Epithelial cell of esophagus (primary cell): ENCODE data around the gene SLC5A9.

ENCODE experiments used
- DNase-seq: peaks from one replicate; pipeline ENCODE4 v3.0.0; 2010; ENCODE audit warnings: low read depth
- H3K4me3 ChIP-seq: 2 replicates; pipeline ENCODE4 v1.5.1; 2011; ENCODE audit warnings: mild to moderate bottlenecking, low read length, control low read depth
- CTCF ChIP-seq: IDR thresholded peaks from 2 replicates; pipeline ENCODE4 v1.5.1; 2011; ENCODE audit warnings: low read depth, mild to moderate bottlenecking, low read length, control low read depth, inconsistent platforms; ENCODE audit not compliant: insufficient read depth; ENCODE audit errors: missing control alignments

SLC5A9 gene

DNA sequence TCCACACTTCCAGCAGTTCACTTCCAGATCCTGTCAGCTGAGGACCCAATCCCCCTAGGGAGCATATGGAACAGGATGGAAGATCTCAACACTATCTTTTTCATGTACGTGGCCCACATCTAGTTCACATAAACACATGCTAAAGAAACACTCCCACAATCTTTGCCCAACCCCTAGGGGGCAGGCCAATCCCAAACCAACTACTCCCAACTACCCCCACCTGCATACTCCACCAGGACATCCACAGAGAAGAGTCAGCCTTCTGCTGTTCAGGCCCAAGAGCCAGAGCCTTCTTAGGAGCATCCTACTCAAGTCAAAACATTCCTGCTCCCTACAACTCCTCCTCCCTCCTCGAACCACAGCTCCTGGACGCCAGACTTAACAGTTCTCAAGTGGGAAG, 5.6 kb upstream of the SLC5A9 start:
- TF ChIP-seq CTCF = no peak
- no peak overlapping the region for H3K4me3 ChIP-seq
- DNase-seq = no peak

- no peak for TF ChIP-seq CTCF
- peak; percentile 11 for DNase-seq
- H3K4me3 ChIP-seq = no peak overlapping the region
Observed at GRCh38 chr1:48217856-48218255, 4.7 kb upstream of the SLC5A9 start.

GRCh38 chr1:48219803-48220202, 2.7 kb upstream of the SLC5A9 start:
- no peak overlapping the region for H3K4me3 ChIP-seq
- no peak for DNase-seq
- no peak for TF ChIP-seq CTCF

GRCh38 chr1:48221122-48221521, 1.4 kb upstream of the SLC5A9 start:
- H3K4me3 ChIP-seq = no peak overlapping the region
- DNase-seq = no peak
- no peak for TF ChIP-seq CTCF

DNA sequence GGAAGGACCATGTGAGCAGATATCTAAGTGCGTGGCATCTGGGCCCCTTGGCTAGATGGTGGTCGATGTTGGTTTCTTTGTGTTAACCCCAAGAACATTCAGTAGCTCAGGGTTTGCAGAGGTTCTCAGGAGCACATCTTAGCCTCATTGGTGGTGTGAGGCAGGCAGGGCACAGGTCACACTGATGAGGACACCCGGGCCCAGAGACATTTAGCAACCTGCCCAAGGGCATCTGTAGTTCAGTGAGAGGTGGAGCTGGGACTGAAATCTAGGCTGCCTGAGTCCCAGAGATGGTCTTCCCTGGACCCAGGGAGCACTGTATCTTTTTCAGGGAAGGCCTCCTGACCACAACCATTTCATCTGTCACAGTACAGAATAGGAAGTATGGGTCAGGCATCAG, 859 bp upstream of the SLC5A9 start:
- H3K4me3 ChIP-seq = no peak overlapping the region
- DNase-seq = no peak
- no peak for TF ChIP-seq CTCF

DNA sequence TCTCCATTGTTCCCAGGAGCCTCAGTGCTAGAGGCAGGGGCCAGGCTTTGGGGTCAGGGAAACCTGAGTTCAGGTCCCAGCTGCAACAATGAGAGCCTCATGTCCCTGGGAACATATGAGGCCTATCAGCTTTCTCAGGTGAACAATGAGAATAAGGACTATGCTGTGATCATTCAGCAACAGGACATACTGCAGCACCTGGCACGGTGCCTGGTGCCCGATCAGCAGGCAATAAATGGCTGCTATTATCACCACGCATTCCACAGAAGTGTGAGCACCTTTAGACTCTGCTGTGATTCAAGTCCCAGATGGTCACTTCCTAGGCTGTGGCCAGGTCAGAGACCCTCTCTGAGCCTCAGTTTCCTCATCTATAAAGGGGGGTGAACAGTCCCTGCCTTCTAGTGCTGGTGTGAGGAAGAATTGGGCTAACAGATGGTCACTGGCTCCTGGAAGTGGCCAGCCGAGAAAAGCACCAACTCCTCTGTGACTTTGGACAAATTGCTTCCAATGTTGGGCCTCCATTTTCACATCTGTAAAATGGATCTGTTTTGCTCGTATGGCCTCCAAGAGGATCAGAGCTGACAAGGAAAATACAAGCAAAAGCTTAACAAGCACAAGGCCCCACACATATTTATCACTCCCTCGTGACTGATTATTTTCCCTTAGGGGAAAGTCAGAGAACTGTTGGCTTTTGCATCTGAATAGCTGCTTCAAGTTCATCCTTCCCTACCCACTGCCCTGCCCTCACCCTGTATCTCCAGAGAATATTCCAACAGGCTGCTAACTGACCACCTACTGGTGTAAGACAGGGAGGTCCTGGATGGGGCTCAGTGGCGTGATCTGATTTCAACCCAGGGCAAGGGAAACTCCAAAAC, 1.1 kb downstream of the SLC5A9 start:
- DNase-seq = no peak
- no peak for TF ChIP-seq CTCF
- H3K4me3 ChIP-seq = no peak overlapping the region

- TF ChIP-seq CTCF = no peak
- no peak for DNase-seq
Observed at GRCh38 chr1:48224791-48225190, 2.3 kb downstream of the SLC5A9 start.

More at GRCh38 chr1:48224791-48225190, 2.3 kb downstream of the SLC5A9 start:
- no peak overlapping the region for H3K4me3 ChIP-seq
